Right ventricle myocardium superior (tissue), 1 donor: ENCODE measurements around the gene DNAJB1. TPM values are rescaled to one million over a fixed set of nuclear protein-coding genes. Genes with fewer than 3 reads are reported as not detected.
"Not testable (repeated sequence)": the region's sequence is repeated elsewhere in the genome, so short reads cannot be mapped to it uniquely, and the experiment has no call there.

Experiments used
- ATAC-seq: fragments of 200-7000 bp; cut with Tn5 transposase; one replicate; pipeline ENCODE4 v1.9.1; 2020; ENCODE audit warnings: mild to moderate bottlenecking; ENCODE audit not compliant: poor library complexity
- DNase-seq: peaks from one replicate; pipeline ENCODE4 v3.0.0-alpha.2; 2020
- intact Hi-C: fragments of 100-400 bp; cut with DNase I; formaldehyde crosslinking; loops from one replicate; pipeline ENCODE4 v1.11.2; 2022
- long read RNA-seq: library from polyadenylated mRNA; unstranded; transcript quantifications from one replicate; pipeline ENCODE4 v2.0.0, GENCODE V29; 2021
- total RNA-seq: library from RNA; stranded (reverse); fragmentation: NEBNext Ultra II Directional; extraction: Animal tissue kit (Norgen Biotek cat#: 25700); gene quantifications from one replicate; pipeline ENCODE4 v1.2.1, GENCODE V29; 2021
- donor health status: DM: no; HTN: yes; CAD: no; lungs with severe emphysema.

The DNAJB1 gene
- 43.0 TPM for total RNA-seq
- long read RNA-seq, transcript DNAJB1-201 (3 exons, 2,264 nt) = major isoform, 165 of 177 reads
- long read RNA-seq, partial matches to known transcripts = 8 of 177 reads
- long read RNA-seq, other reads (novel, unspliced or antisense) = 2 of 177 reads

GRCh38 chr19:14517840-14518505 lies at the start of gene DNAJB1:
DNAJB1 (minus strand) TSS chr19:14518397; CDS start chr19:14518349, 48 bp downstream.
- intact Hi-C loops = no loop called here
- ATAC-seq = peak; percentile 88
- DNase-seq = peak; percentile 90

- ATAC-seq (no peak), DNase-seq (no peak)
- intact Hi-C loops = no loop called here
Observed at GRCh38 chr19:14567079-14567478, 48.9 kb upstream of the DNAJB1 start.

GRCh38 chr19:14566712-14567077 lies 48.5 kb upstream of the DNAJB1 start:
- intact Hi-C loops = no loop called here
- DNase-seq (no peak), ATAC-seq (no peak)

- ATAC-seq (no peak), DNase-seq (no peak)
- intact Hi-C loops = no loop called here
Observed at GRCh38 chr19:14565765-14566711, 47.8 kb upstream of the DNAJB1 start.

GRCh38 chr19:14565298-14565679 lies 47.1 kb upstream of the DNAJB1 start:
- ATAC-seq (no peak), DNase-seq (no peak)
- intact Hi-C loops = no loop called here

GRCh38 chr19:14564652-14565297 lies 46.6 kb upstream of the DNAJB1 start:
- intact Hi-C loops, ATAC-seq, DNase-seq: not testable (repeated sequence)

- ATAC-seq (no peak), DNase-seq (no peak)
- intact Hi-C loops = no loop called here
Observed at GRCh38 chr19:14563989-14564651, 45.9 kb upstream of the DNAJB1 start.

- ATAC-seq = no peak
- no peak for DNase-seq
- intact Hi-C loops = no loop called here
Observed at GRCh38 chr19:14563590-14563926, 45.4 kb upstream of the DNAJB1 start.

GRCh38 chr19:14562660-14563589 lies 44.7 kb upstream of the DNAJB1 start:
- DNase-seq (no peak), ATAC-seq (no peak)
- intact Hi-C loops = no loop called here

- intact Hi-C loops = no loop called here
- ATAC-seq (peak; percentile 48), DNase-seq (peak; percentile 73)
Observed at GRCh38 chr19:14561847-14562351, 43.7 kb upstream of the DNAJB1 start.

GRCh38 chr19:14561249-14561648 lies 43.1 kb upstream of the DNAJB1 start:
- ATAC-seq = no peak
- intact Hi-C loops = no loop called here
- DNase-seq = no peak

- ATAC-seq (no peak), DNase-seq (no peak)
- intact Hi-C loops = no loop called here
Observed at GRCh38 chr19:14560776-14561108, 42.5 kb upstream of the DNAJB1 start.

GRCh38 chr19:14559916-14560775 lies 41.9 kb upstream of the DNAJB1 start:
- intact Hi-C loops = no loop called here
- ATAC-seq = peak; percentile 68
- DNase-seq = peak; percentile 79

GRCh38 chr19:14558370-14559066 lies 40.3 kb upstream of the DNAJB1 start:
- intact Hi-C loops = no loop called here
- no peak for ATAC-seq
- DNase-seq = no peak

- intact Hi-C loops = no loop called here
- ATAC-seq (peak; percentile 59), DNase-seq (peak; percentile 86)
Observed at GRCh38 chr19:14556662-14557188, 38.5 kb upstream of the DNAJB1 start.
